Loucy (cell line): ENCODE results near the gene TRIM2.

Experiments
- EZH2phosphoT487 ChIP-seq: fragments of 200-600 bp; IDR thresholded peaks from 2 replicates; pipeline ENCODE4 v1.6.1; 2018; ENCODE audit warnings: antibody characterized with exemption, mild to moderate bottlenecking, moderate library complexity, borderline replicate concordance
- TF ChIP-seq, protein P1 (sequence below): fragments of 200-600 bp; sonication (generic); conservative IDR thresholded peaks from 2 replicates; pipeline ENCODE4 v1.5.1; 2014; ENCODE audit warnings: mild to moderate bottlenecking, antibody characterized with exemption, low read length

DNA sequence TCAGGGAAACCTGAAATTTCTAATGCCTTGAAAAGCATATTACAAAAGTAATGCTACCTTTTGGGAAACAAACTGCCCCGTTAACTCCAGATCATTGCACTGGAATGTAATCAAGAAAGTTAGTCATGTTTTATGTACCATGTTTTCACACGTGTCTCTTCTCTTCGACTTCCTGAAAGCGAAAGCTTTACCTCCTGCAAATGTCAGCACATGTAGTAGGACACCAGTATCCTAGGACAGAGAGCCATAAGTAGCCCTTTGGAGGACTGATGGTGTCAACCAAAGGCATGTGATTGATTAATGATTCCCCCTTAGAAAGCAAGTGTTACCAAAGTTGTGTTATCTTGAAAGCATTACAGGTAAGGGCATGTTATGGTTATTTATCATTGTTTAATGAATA, 131.4 kb downstream of the TRIM2 start:
- TF ChIP-seq, protein P1, sequence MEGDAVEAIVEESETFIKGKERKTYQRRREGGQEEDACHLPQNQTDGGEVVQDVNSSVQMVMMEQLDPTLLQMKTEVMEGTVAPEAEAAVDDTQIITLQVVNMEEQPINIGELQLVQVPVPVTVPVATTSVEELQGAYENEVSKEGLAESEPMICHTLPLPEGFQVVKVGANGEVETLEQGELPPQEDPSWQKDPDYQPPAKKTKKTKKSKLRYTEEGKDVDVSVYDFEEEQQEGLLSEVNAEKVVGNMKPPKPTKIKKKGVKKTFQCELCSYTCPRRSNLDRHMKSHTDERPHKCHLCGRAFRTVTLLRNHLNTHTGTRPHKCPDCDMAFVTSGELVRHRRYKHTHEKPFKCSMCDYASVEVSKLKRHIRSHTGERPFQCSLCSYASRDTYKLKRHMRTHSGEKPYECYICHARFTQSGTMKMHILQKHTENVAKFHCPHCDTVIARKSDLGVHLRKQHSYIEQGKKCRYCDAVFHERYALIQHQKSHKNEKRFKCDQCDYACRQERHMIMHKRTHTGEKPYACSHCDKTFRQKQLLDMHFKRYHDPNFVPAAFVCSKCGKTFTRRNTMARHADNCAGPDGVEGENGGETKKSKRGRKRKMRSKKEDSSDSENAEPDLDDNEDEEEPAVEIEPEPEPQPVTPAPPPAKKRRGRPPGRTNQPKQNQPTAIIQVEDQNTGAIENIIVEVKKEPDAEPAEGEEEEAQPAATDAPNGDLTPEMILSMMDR = no peak
- TF ChIP-seq EZH2phosphoT487 = no peak
